Activated CD4-positive, alpha-beta T cell treated with anti-CD3 and anti-CD28 coated beads, Interleukin-2, amount 50 U/mL, for 24 hours (primary cell): ENCODE results near the gene PLEK.
"Not testable (repeated sequence)": the region's sequence is repeated elsewhere in the genome, so short reads cannot be mapped to it uniquely, and the experiment has no call there.

ENCODE experiments used
- DNase-seq, 2 donors: peaks; one replicate each; pipeline ENCODE4 v3.0.0-alpha.2; 2020; ENCODE audit warnings: low read depth in 1 of 2, low spot score in 1 of 2

PLEK gene

GRCh38 chr2:68438455-68439303 is 73.6 kb downstream of the PLEK start:
- DNase-seq = no peak

DNA sequence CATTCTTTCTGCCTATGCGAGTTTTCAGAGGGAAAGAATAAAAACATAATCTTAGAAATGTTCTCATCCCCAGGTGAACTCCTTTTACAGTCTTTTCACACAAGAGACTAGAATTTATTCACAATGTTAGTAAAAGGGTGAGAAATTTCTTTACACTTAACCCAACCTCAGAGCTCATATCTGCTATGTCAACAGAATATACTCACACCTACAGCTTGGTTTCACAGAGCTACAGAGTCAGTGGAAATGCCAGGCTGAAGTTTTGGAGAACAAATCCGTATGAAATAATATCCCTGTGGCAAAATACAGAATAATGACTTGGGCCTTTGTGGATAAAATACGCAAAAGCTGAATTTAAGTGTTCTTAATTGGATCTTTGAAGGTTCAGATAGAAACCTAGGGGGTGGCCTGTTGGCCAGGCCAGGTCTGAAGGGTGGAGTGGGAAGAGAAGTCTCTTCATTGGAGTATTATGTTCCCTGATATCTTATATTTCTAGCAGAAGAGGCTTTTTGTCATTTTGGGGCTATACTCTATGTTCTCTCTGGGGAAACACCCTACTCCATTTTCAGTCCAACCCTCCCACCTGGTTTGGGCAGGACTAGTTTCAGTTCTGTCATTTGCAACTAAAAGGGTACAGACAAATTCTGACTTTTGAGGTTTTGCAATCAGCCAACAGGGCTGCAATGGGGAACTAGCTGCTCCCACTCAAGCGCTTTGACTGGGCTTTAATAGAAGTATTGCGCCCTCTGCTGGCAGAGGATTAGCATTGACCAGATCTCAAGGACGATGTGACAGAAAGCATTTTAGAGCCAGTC is 76.3 kb downstream of the PLEK start:
- peak; percentile 57 to 89 for DNase-seq

GRCh38 chr2:68441994-68442322 is 76.9 kb downstream of the PLEK start:
- no peak for DNase-seq

GRCh38 chr2:68446425-68446824 is 81.3 kb downstream of the PLEK start:
- not testable (repeated sequence) for DNase-seq
